ENCODE results near the gene TMA7B. TPM values are rescaled to one million over a fixed set of nuclear protein-coding genes. Genes with fewer than 3 reads are reported as not detected.

TMA7B gene
- total RNA-seq, 1 donor from 2014 or later = 1.0 TPM

GRCh38 chr22:39937906-39938305, 22.3 kb upstream of the TMA7B start:
- no peak for TF ChIP-seq CTCF (IDR thresholded peaks at IDR 0.05; ENCODE audit: unreplicated experiment)
- Mint-ChIP-seq H3K4me1 (ENCODE audit: unreplicated experiment) (peaks cover 26% of the 10 kb centered on the region), H3K27me3 (ENCODE audit: unreplicated experiment) (no peaks in the 10 kb centered on the region), H3K9me3 (ENCODE audit: unreplicated experiment) (no peaks in the 10 kb centered on the region), H3K4me3 (ENCODE audit: unreplicated experiment) (no peak overlapping the region), H3K27ac (ENCODE audit: unreplicated experiment) (no peak overlapping the region), H3K36me3 (ENCODE audit: low read depth, unreplicated experiment) (no peaks in the 10 kb centered on the region)
- no peak for DNase-seq (ENCODE audit: low spot score)

- H3K36me3 Mint-ChIP-seq (ENCODE audit: low read depth, unreplicated experiment) = no peaks in the 10 kb centered on the region
- H3K27me3 Mint-ChIP-seq (ENCODE audit: unreplicated experiment) = no peaks in the 10 kb centered on the region
- H3K4me3 Mint-ChIP-seq (ENCODE audit: unreplicated experiment) = no peak overlapping the region
- no peak overlapping the region for H3K27ac Mint-ChIP-seq (ENCODE audit: unreplicated experiment)
- H3K9me3 Mint-ChIP-seq (ENCODE audit: unreplicated experiment) = no peaks in the 10 kb centered on the region
- TF ChIP-seq CTCF (IDR thresholded peaks at IDR 0.05; ENCODE audit: unreplicated experiment) = no peak
- H3K4me1 Mint-ChIP-seq (ENCODE audit: unreplicated experiment) = peaks cover 26% of the 10 kb centered on the region
- no peak for DNase-seq (ENCODE audit: low spot score)
These were observed 21.6 kb upstream of the TMA7B start for GRCh38 chr22:39938509-39939111.

DNA sequence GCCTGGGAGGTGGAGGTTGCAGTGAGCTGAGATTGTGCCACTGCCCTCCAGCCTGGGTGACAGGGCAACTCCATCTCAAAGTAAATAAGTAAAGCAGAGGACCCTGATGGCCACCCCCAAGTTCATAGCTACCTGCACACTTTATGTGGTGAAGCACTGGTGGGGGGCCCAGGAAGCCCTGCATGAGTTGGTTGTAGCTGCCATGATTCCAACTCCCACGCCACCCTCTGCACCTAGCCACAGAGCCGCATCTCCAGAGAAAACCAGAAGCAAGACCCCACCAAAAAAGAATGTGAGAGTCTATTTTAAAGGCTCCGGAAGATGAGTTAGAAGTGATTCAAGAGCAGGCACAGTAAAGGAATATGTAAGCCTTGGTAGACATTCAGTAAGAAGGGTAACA, 20.4 kb upstream of the TMA7B start:
- Mint-ChIP-seq H3K27ac (ENCODE audit: unreplicated experiment) (no peak overlapping the region), H3K36me3 (ENCODE audit: low read depth, unreplicated experiment) (no peaks in the 10 kb centered on the region), H3K27me3 (ENCODE audit: unreplicated experiment) (no peaks in the 10 kb centered on the region), H3K4me1 (ENCODE audit: unreplicated experiment) (peaks cover 26% of the 10 kb centered on the region), H3K4me3 (ENCODE audit: unreplicated experiment) (no peak overlapping the region), H3K9me3 (ENCODE audit: unreplicated experiment) (no peaks in the 10 kb centered on the region)
- no peak for DNase-seq (ENCODE audit: low spot score)
- no peak for TF ChIP-seq CTCF (IDR thresholded peaks at IDR 0.05; ENCODE audit: unreplicated experiment)

- peaks cover 30% of the 10 kb centered on the region for H3K4me1 Mint-ChIP-seq (ENCODE audit: unreplicated experiment)
- H3K27me3 Mint-ChIP-seq (ENCODE audit: unreplicated experiment) = no peaks in the 10 kb centered on the region
- H3K27ac Mint-ChIP-seq (ENCODE audit: unreplicated experiment) = no peak overlapping the region
- TF ChIP-seq CTCF (IDR thresholded peaks at IDR 0.05; ENCODE audit: unreplicated experiment) = no peak
- no peak for DNase-seq (ENCODE audit: low spot score)
- H3K4me3 Mint-ChIP-seq (ENCODE audit: unreplicated experiment) = no peak overlapping the region
- H3K36me3 Mint-ChIP-seq (ENCODE audit: low read depth, unreplicated experiment) = no peaks in the 10 kb centered on the region
- H3K9me3 Mint-ChIP-seq (ENCODE audit: unreplicated experiment) = no peaks in the 10 kb centered on the region
These were observed 19.4 kb upstream of the TMA7B start for GRCh38 chr22:39940757-39941305.

- Mint-ChIP-seq H3K9me3 (ENCODE audit: unreplicated experiment) (no peaks in the 10 kb centered on the region), H3K36me3 (ENCODE audit: low read depth, unreplicated experiment) (no peaks in the 10 kb centered on the region), H3K4me1 (ENCODE audit: unreplicated experiment) (peaks cover 25% of the 10 kb centered on the region), H3K4me3 (ENCODE audit: unreplicated experiment) (no peak overlapping the region), H3K27ac (ENCODE audit: unreplicated experiment) (peak overlapping the region; percentile 53), H3K27me3 (ENCODE audit: unreplicated experiment) (no peaks in the 10 kb centered on the region)
- TF ChIP-seq CTCF (IDR thresholded peaks at IDR 0.05; ENCODE audit: unreplicated experiment) = no peak
- DNase-seq (ENCODE audit: low spot score) = no peak
These were observed 18.6 kb upstream of the TMA7B start for GRCh38 chr22:39941601-39942000.

All from endothelial cell (in vitro differentiated cells).